K562 (cell line): ENCODE measurements around the gene IL20. TPM values are rescaled to one million over a fixed set of nuclear protein-coding genes. Genes with fewer than 3 reads are reported as not detected.

Experiments
- DLX4 ChIP-seq: fragments of 250-450 bp; sonication (Bioruptor Pico); IDR thresholded peaks from 2 replicates; pipeline ENCODE4 v1.6.1; 2021; ENCODE audit warnings: mild to moderate bottlenecking
- DMBX1 ChIP-seq: fragments of 250-450 bp; sonication (Bioruptor Pico); IDR thresholded peaks from 2 replicates; pipeline ENCODE4 v1.8.0; 2022; ENCODE audit warnings: inconsistent platforms, mild to moderate bottlenecking, moderate library complexity, borderline replicate concordance
- HMGXB4 ChIP-seq: sonication (generic); formaldehyde crosslinking; IDR thresholded peaks from 2 replicates; pipeline ENCODE4 v1.8.1; 2023; ENCODE audit warnings: mild to moderate bottlenecking, missing genetic modification reagents
- NCOA6 ChIP-seq: fragments of 450-650 bp; IDR thresholded peaks from 2 replicates; pipeline ENCODE4 v1.6.1; 2017; ENCODE audit warnings: mild to moderate bottlenecking
- RHOXF2B ChIP-seq: fragments of 250-450 bp; sonication (Bioruptor Pico); conservative IDR thresholded peaks from 2 replicates; pipeline ENCODE4 v1.5.1; 2021
- TEAD1 ChIP-seq, 2 experiments: fragments of 450-650 bp in 1 of 2; sonication (generic) in 1 of 2; formaldehyde crosslinking; IDR thresholded peaks; 2 replicates each; pipeline versions ENCODE4 v1.4.0 to v1.8.0; 2020 to 2022; ENCODE audit warnings: mild to moderate bottlenecking in 2 of 2, missing genetic modification reagents in 1 of 2
- VEZF1 ChIP-seq: fragments of 200-800 bp; sonication (Bioruptor generic); IDR thresholded peaks from 2 replicates; pipeline ENCODE4 v1.6.1; 2017; ENCODE audit warnings: missing genetic modification characterization, missing compliant biosample characterization
- ZKSCAN8 ChIP-seq: fragments of 200-800 bp; sonication (Bioruptor generic); IDR thresholded peaks from 2 replicates; pipeline ENCODE4 v1.6.1; 2016; ENCODE audit warnings: missing genetic modification characterization, missing compliant biosample characterization
- ZMIZ1 ChIP-seq, 2 experiments: fragments of 150-350 bp in 1 of 2; IDR thresholded peaks; 2 replicates each; pipeline ENCODE4 v1.6.1; 2012 to 2016; ENCODE audit warnings: low read depth in 2 of 2, low read length in 2 of 2, mild to moderate bottlenecking in 1 of 2, moderate library complexity in 1 of 2
- ZNF717 ChIP-seq: fragments of 250-450 bp; sonication (Bioruptor Pico); IDR thresholded peaks from 2 replicates; pipeline ENCODE4 v1.5.0; 2021
- polyA plus RNA-seq, 8 experiments: library from polyadenylated mRNA; depleted of rRNA in 4 of 8; stranded (reverse) in 5 of 8; unstranded in 3 of 8; fragments of >200 nt; fragmentation: Nextera tagmentation in 2 of 8; fragmentation: Illumina TruSeq in 1 of 8; extraction: Ambion mirVana in 2 of 8; extraction: Trizol in 1 of 8; gene quantifications; 2 replicates each; pipeline versions ENCODE4 v1.2.1 to v1.2.3, GENCODE V29; 2011 to 2014; ENCODE audit warnings: inconsistent platforms in 1 of 8, missing spikeins in 1 of 8
- total RNA-seq, 7 experiments: library from RNA; depleted of rRNA in 6 of 7; stranded (reverse); fragments of >200 nt in 6 of 7; fragmentation: Illumina TruSeq in 2 of 7; extraction: Trizol in 2 of 7; gene quantifications; 2 replicates each; pipeline versions ENCODE4 v1.2.1 to v1.2.3, GENCODE V29; 2011 to 2021; ENCODE audit warnings: low replicate concordance in 1 of 7
- TF ChIP-seq, protein P1 (sequence below), 2 experiments: fragments of 450-650 bp; IDR thresholded peaks; 2 replicates each; pipeline ENCODE4 v1.6.1; 2018; ENCODE audit warnings: mild to moderate bottlenecking in 2 of 2, low read depth in 1 of 2; ENCODE audit not compliant: partially characterized antibody in 2 of 2
- TF ChIP-seq, protein P2 (sequence below): fragments of 250-450 bp; sonication (Bioruptor Pico); IDR thresholded peaks from 2 replicates; pipeline ENCODE4 v1.8.0; 2022; ENCODE audit warnings: inconsistent platforms

Gene IL20
- total and polyA plus RNA-seq, 9 of the 15 experiments (the other 6 are each of a cell fraction or from before 2014, with no cell fraction given): not detected

DNA sequence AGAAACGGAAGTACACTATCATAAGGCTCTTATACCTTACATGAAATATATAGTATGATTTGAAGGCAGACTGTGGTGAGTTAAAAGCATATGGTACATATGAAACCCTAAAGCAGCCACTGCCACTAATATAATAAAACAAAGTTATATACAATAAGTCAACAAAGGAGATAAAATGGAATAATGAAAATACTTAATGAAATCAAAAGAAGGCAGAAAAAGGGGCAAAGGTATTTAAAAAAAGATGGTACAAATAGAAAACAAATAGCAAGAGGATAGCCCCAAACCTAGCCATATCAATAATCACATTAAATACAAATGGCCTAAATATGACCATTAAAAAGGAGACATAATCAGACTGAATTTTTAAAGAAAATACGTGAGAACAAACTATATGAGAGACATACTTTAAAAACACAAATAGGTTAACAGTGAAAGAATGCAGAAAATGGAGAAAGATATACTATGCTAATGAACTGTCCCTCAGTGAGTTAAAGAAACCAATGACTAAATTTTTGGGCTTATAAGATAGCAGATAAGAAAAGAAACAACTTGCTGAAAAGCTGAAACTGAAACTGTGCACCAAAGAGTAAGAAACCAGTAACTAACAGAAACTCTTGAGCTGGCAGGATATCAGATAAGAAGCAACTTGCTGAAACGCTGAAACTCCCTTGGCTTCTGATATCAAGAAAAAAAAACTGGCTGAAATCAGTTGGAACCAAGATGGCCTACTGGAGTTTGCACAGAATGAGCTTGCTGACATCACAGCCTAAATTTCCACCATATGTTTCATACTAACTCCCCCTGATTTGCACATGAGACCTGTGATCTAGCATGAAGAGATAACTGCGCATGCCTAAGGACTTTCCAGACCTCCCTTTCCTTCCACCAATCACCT, 48.8 kb upstream of the IL20 start (continued):
- TF ChIP-seq VEZF1 (CRISPR knock-in tag): peak; percentile 77
- TF ChIP-seq ZMIZ1 (IDR thresholded peaks at IDR 0.05; ENCODE audit: low read depth in 2 of 2, low read length in 2 of 2): peak in 1 of 2 experiments; percentile 67; a peak in 1 of 4 replicates
- 0 out of 4 replicates have a peak, but pooled peaks of 1 of the 2 experiments have one; percentile 31 for TF ChIP-seq TEAD1 (CRISPR knock-in tag; IDR thresholded peaks at IDR 0.05)
- no peak for TF ChIP-seq NCOA6
- TF ChIP-seq RHOXF2B (CRISPR knock-in tag): no peak
- no peak for TF ChIP-seq DLX4
- no peak for TF ChIP-seq HMGXB4
- TF ChIP-seq ZNF717 (CRISPR knock-in tag): no peak
- TF ChIP-seq, protein P1, sequence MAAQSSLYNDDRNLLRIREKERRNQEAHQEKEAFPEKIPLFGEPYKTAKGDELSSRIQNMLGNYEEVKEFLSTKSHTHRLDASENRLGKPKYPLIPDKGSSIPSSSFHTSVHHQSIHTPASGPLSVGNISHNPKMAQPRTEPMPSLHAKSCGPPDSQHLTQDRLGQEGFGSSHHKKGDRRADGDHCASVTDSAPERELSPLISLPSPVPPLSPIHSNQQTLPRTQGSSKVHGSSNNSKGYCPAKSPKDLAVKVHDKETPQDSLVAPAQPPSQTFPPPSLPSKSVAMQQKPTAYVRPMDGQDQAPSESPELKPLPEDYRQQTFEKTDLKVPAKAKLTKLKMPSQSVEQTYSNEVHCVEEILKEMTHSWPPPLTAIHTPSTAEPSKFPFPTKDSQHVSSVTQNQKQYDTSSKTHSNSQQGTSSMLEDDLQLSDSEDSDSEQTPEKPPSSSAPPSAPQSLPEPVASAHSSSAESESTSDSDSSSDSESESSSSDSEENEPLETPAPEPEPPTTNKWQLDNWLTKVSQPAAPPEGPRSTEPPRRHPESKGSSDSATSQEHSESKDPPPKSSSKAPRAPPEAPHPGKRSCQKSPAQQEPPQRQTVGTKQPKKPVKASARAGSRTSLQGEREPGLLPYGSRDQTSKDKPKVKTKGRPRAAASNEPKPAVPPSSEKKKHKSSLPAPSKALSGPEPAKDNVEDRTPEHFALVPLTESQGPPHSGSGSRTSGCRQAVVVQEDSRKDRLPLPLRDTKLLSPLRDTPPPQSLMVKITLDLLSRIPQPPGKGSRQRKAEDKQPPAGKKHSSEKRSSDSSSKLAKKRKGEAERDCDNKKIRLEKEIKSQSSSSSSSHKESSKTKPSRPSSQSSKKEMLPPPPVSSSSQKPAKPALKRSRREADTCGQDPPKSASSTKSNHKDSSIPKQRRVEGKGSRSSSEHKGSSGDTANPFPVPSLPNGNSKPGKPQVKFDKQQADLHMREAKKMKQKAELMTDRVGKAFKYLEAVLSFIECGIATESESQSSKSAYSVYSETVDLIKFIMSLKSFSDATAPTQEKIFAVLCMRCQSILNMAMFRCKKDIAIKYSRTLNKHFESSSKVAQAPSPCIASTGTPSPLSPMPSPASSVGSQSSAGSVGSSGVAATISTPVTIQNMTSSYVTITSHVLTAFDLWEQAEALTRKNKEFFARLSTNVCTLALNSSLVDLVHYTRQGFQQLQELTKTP (IDR thresholded peaks at IDR 0.05; ENCODE audit: low read depth in 1 of 2, partially characterized antibody in 2 of 2): peak in 1 of 2 experiments; percentile 59
- TF ChIP-seq DMBX1: no peak
- no peak for TF ChIP-seq ZKSCAN8 (CRISPR knock-in tag)
- TF ChIP-seq, protein P2, sequence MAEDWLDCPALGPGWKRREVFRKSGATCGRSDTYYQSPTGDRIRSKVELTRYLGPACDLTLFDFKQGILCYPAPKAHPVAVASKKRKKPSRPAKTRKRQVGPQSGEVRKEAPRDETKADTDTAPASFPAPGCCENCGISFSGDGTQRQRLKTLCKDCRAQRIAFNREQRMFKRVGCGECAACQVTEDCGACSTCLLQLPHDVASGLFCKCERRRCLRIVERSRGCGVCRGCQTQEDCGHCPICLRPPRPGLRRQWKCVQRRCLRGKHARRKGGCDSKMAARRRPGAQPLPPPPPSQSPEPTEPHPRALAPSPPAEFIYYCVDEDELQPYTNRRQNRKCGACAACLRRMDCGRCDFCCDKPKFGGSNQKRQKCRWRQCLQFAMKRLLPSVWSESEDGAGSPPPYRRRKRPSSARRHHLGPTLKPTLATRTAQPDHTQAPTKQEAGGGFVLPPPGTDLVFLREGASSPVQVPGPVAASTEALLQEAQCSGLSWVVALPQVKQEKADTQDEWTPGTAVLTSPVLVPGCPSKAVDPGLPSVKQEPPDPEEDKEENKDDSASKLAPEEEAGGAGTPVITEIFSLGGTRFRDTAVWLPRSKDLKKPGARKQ (CRISPR knock-in tag): no peak
